Measurements from ENCODE around the gene MAPK12.

Gene MAPK12

GRCh38 chr22:50299785-50300619 is 38.5 kb upstream of the MAPK12 start:
- no peak for DNase-seq (ENCODE audit: low read depth, low spot score)

GRCh38 chr22:50298937-50299784 is 37.7 kb upstream of the MAPK12 start:
- DNase-seq (ENCODE audit: low read depth, low spot score): no peak

DNA sequence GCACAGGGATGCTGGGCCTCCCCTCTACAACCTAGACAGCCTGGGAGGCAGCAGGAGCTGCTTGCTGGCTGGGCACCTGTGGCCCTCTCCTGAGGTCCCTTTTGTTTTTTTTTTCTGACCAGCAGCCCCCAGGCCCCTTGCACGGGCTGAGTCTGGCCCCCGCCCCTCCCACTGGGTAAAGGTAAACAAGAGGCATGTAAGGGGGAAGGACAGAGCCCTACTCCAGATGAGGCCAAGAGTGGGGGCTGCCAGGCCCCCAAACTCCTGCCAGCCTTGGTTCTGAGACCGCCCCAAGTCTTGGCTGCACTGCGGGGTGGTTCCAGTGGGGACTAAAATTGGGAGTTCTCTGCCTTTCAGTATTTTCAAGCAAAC is 36.8 kb upstream of the MAPK12 start:
- no peak for DNase-seq (ENCODE audit: low read depth, low spot score)

DNA sequence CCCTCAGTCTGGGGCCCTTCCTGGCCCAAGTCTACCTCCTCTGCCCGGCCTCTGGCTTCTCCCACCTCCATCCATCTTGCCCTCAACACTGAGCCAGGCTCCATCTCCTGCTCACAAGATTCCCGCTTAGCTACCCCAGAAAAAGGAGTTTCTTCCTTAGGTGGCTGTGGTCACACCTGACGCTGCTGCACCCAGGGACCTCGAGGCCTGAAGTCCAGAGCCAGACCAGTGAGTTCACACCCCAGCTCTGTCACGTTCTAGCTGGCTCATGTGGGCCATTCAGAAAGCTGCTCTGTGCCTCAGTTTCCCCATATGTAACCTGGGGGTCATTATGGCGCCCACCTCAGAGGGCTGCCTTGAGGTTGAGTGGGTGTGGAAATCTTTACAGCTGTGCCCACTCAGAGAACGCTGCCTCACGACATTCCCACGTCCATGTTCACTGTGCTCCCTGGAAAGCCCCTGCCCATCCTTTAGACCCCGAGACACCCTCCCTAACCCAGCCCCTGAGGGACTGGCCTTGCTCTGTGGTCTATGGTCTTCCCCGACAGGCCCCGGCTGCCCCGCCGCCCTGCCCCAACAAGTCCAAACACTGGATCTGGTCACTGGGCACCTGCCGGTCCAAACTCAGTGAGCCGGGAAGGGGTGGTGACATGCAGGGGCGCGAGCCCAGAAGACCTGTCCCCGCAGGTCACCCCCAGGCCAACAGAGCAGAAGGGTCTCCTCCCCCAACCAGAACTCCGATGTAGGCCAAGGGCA is 36.2 kb upstream of the MAPK12 start:
- no peak for DNase-seq (ENCODE audit: low read depth, low spot score)

GRCh38 chr22:50296658-50297490 is 35.4 kb upstream of the MAPK12 start:
- DNase-seq (ENCODE audit: low read depth, low spot score): no peak

GRCh38 chr22:50294319-50294656 is 32.8 kb upstream of the MAPK12 start:
- no peak for DNase-seq (ENCODE audit: low read depth, low spot score)

DNA sequence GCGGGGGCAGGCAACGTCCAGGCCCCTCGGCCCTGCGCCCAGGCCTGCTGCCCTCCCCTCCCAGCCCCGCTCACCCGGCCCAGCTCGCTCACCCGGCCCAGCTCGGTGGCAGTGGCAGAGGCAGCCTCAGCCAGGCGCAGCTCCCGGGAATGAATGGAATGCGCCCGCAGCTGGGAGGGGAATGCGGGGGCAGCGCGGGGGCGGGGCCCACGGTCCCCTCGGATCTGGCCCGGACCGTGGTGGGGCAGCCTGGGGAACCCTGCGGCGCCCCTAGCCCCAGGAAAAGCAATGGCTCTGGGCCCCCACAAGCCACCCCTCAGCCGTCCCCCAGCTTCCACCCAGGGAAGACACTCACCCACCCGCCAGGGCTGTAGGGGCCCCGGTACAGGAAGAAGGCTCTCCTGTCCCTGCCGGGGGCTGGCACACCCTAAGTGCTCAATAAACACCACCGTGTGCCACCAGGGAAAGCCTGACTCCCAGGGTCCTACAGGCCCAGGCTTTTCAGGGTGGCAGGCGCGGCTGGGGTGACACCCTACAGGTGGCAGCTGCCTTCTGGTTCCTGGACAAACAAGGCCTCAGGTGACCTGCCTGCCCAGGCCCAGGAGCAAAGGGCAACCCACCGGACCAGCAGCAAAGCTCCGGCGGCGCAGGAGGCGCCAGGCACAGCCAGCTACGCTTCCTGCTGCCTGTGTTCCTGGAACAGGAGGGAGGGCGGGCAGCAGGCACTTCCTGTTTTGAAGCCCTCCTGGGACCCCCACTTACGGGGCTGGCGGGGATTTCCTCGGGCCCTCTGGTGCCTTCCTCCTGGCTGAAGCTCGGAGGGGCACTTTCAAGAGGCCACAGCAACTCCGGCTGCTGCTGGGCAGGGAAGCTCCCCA is 32.2 kb upstream of the MAPK12 start:
- DNase-seq (ENCODE audit: low read depth, low spot score): no peak

GRCh38 chr22:50292643-50293440 is 31.4 kb upstream of the MAPK12 start:
- no peak for DNase-seq (ENCODE audit: low read depth, low spot score)

DNA sequence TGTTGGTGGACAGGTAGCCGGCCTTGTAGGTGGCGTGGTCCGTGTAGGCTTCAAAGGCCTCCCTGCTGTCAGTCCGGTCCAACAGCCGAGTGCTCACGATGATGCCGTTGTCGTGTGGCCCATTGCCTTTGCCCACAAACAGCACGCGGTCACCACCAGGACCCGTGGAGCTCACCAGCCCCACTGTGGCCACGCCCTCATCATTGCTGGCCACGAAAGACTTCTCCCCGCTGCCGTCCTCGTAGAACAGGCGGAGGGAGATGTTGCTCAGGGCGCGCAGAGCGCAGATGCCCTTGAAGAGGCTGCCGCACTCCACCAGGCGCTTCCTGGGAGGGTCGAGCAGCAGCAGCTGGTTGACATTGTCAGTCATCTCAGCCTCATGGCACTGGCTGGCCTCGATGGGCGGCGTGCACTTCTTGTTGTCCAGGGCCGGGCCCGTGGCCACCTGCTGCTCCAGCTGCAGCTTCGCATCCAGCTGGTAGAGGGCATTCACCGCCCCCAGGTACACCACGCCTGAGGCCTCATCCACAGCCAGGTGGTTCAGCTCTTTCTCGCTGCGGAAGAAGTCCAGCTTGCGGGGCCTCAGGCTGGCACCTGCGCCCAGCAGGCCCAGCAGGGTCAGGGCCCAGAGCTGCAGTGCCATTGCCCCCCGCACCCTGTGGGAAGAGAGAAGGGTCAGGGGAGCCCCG is 28.6 kb upstream of the MAPK12 start:
- DNase-seq (ENCODE audit: low read depth, low spot score): no peak

- no peak for DNase-seq (ENCODE audit: low read depth, low spot score)
Observed at GRCh38 chr22:50289151-50289941, 27.9 kb upstream of the MAPK12 start.

- DNase-seq (ENCODE audit: low read depth, low spot score): no peak
Observed at GRCh38 chr22:50287731-50288130, 26.2 kb upstream of the MAPK12 start.

DNA sequence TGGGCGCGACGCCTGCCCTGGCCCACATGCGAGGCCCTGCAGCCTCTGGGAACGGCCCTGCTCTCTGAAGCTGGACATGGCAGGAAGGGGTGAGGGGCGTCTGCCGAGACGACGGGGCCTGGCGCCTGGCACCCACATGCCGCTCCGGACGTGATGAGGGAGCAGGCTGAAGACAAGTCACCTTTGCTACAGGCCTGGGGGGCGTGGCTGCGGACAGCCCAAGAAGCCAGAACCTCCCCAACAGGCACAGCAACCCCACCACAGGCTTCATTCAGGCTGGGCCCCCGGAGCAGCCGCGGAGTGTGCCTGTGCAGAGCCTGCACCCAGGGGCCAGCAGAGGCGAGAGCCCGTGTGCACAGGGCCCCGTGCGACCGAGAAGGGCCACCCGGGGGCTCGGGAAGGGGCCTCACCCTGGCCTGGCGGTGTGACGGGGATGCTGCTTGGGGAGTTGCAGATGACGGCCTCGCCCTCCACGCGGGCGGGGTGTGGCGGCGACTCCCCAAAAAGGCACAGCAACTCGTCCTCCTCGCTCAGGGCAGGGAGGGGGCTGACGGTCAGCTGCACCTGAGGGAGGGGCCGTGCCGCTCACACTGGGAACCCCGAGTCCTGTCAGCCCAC is 25.3 kb upstream of the MAPK12 start:
- DNase-seq (ENCODE audit: low read depth, low spot score): no peak

- no peak for DNase-seq (ENCODE audit: low read depth, low spot score)
Observed at GRCh38 chr22:50286275-50286674, 24.8 kb upstream of the MAPK12 start.

GRCh38 chr22:50285568-50286229 is 24.2 kb upstream of the MAPK12 start:
- no peak for DNase-seq (ENCODE audit: low read depth, low spot score)

GRCh38 chr22:50284479-50284878 is 23.0 kb upstream of the MAPK12 start:
- no peak for DNase-seq (ENCODE audit: low read depth, low spot score)

DNA sequence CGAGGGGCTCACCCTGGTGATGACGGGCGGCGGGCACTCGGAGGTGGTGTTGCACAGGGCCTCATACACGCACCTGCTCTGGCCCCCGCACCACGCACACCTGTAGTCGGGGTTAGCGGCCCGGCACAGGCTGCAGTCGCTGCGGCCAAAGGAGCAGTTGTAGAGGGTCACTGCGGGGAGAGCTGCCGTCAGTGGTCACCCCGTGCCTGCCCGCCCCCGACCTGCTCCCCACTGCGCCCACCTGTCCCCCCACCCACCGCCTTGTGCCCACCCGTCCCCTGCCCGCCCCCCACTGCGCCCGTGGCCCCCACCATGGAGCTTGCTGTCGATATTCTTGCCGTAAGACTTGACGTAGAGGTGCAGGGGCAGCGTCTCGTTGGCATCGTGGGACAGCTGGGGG is 22.3 kb upstream of the MAPK12 start:
- no peak for DNase-seq (ENCODE audit: low read depth, low spot score)
